ENCODE results near the gene GSAP. TPM values are rescaled to one million over a fixed set of nuclear protein-coding genes. Genes with fewer than 3 reads are reported as not detected.
"Not testable (repeated sequence)": the region's sequence is repeated elsewhere in the genome, so short reads cannot be mapped to it uniquely, and the experiment has no call there.

Gene GSAP
- total RNA-seq, 1 experiment from 2014 or later: 0.85 TPM

GRCh38 chr7:77281780-77282478 lies 134.2 kb downstream of the GSAP start:
- intact Hi-C loops (cut with micrococcal nuclease; ENCODE audit: unreplicated experiment) (no loop called here), in situ Hi-C loops (cut with HindIII; ENCODE audit: low pct_unique_long_range_greater_than_20kb, low sequenced_read_pairs) (no loop called here)
- ChIA-PET CTCF (no interaction called here), POLR2A (no interaction called here)
- BruUV-seq (replicated peaks): no TSS peak
- no peaks in the 10 kb centered on the region for H3K36me3 ChIP-seq (ENCODE audit: control insufficient read depth, insufficient read depth, low read length)
- H3K4me1 ChIP-seq (ENCODE audit: control insufficient read depth, insufficient read depth, low read length): no peaks in the 10 kb centered on the region
- no peaks in the 10 kb centered on the region; the same call in 1 of the 2 replicates for H3K27me3 ChIP-seq (ENCODE audit: control insufficient read depth, insufficient read depth, low read length)
- DNase-seq (ENCODE audit: low read depth, low spot score) (no peak), ATAC-seq (no peak)
- TF ChIP-seq CTCF (IDR thresholded peaks at IDR 0.05): no peak
- no peak for TF ChIP-seq TCF7L2 (IDR thresholded peaks at IDR 0.05; ENCODE audit: low read depth, low read length)
- TF ChIP-seq POLR2AphosphoS5 (IDR thresholded peaks at IDR 0.05; ENCODE audit: low read depth, low read length): no peak
- no peak for TF ChIP-seq REST (IDR thresholded peaks at IDR 0.05; ENCODE audit: insufficient read depth in 1 of 2, low read depth in 2 of 2, low read length in 1 of 2)
- no peak for TF ChIP-seq SIN3A (IDR thresholded peaks at IDR 0.05; ENCODE audit: borderline replicate concordance, insufficient read depth, low read depth, low read length)
- H3K9me3 ChIP-seq (ENCODE audit: control insufficient read depth, insufficient read depth, low read depth, low read length): no peaks in the 10 kb centered on the region
- no peak overlapping the region for H3K4me3 ChIP-seq (ENCODE audit: low read depth in 2 of 2, low read length in 2 of 2)
- H3K27ac ChIP-seq (ENCODE audit: low read length): no peak overlapping the region

- no peaks in the 10 kb centered on the region for H3K4me1 ChIP-seq (ENCODE audit: control insufficient read depth, insufficient read depth, low read length)
- in situ Hi-C loops (cut with HindIII; ENCODE audit: low pct_unique_long_range_greater_than_20kb, low sequenced_read_pairs) (no loop called here), intact Hi-C loops (cut with micrococcal nuclease; ENCODE audit: unreplicated experiment) (no loop called here)
- H3K27ac ChIP-seq (ENCODE audit: low read length): no peak overlapping the region
- H3K4me3 ChIP-seq (ENCODE audit: low read depth in 2 of 2, low read length in 2 of 2): no peak overlapping the region
- H3K9me3 ChIP-seq (ENCODE audit: control insufficient read depth, insufficient read depth, low read depth, low read length): no peaks in the 10 kb centered on the region
- H3K36me3 ChIP-seq (ENCODE audit: control insufficient read depth, insufficient read depth, low read length): no peaks in the 10 kb centered on the region
- DNase-seq (ENCODE audit: low read depth, low spot score) (no peak), ATAC-seq (no peak)
- no TSS peak for BruUV-seq (replicated peaks)
- POLR2A ChIA-PET: no interaction called here
- no peak for TF ChIP-seq POLR2AphosphoS5 (IDR thresholded peaks at IDR 0.05; ENCODE audit: low read depth, low read length)
- TF ChIP-seq REST (IDR thresholded peaks at IDR 0.05; ENCODE audit: insufficient read depth in 1 of 2, low read depth in 2 of 2, low read length in 1 of 2): no peak
- no peak for TF ChIP-seq SIN3A (IDR thresholded peaks at IDR 0.05; ENCODE audit: borderline replicate concordance, insufficient read depth, low read depth, low read length)
- no peak for TF ChIP-seq TCF7L2 (IDR thresholded peaks at IDR 0.05; ENCODE audit: low read depth, low read length)
- no peak for TF ChIP-seq CTCF (IDR thresholded peaks at IDR 0.05)
- CTCF ChIA-PET: no interaction called here
- no peaks in the 10 kb centered on the region; the same call in 1 of the 2 replicates for H3K27me3 ChIP-seq (ENCODE audit: control insufficient read depth, insufficient read depth, low read length)
Observed at GRCh38 chr7:77276120-77276519, 140.0 kb downstream of the GSAP start.

GRCh38 chr7:77275663-77276062 lies 140.5 kb downstream of the GSAP start:
- POLR2A ChIA-PET, CTCF ChIA-PET: not testable (repeated sequence)

More at GRCh38 chr7:77275663-77276062, 140.5 kb downstream of the GSAP start:
- H3K27ac ChIP-seq (ENCODE audit: low read length); H3K27me3 ChIP-seq (ENCODE audit: control insufficient read depth, insufficient read depth, low read length); H3K9me3 ChIP-seq (ENCODE audit: control insufficient read depth, insufficient read depth, low read depth, low read length); intact Hi-C loops (cut with micrococcal nuclease; ENCODE audit: unreplicated experiment); H3K36me3 ChIP-seq (ENCODE audit: control insufficient read depth, insufficient read depth, low read length); BruUV-seq (replicated peaks); H3K4me3 ChIP-seq (ENCODE audit: low read depth in 2 of 2, low read length in 2 of 2); in situ Hi-C loops (cut with HindIII; ENCODE audit: low pct_unique_long_range_greater_than_20kb, low sequenced_read_pairs); DNase-seq (ENCODE audit: low read depth, low spot score); ATAC-seq; H3K4me1 ChIP-seq (ENCODE audit: control insufficient read depth, insufficient read depth, low read length): not testable (repeated sequence)

Measured in Panc1 (cell line).